Measurements from ENCODE around the gene HNRNPC. TPM values are rescaled to one million over a fixed set of nuclear protein-coding genes. Genes with fewer than 3 reads are reported as not detected.
"Not testable (repeated sequence)": the region's sequence is repeated elsewhere in the genome, so short reads cannot be mapped to it uniquely, and the experiment has no call there.

The HNRNPC gene
- total RNA-seq, 1 donor from 2014 or later = 388 TPM

DNA sequence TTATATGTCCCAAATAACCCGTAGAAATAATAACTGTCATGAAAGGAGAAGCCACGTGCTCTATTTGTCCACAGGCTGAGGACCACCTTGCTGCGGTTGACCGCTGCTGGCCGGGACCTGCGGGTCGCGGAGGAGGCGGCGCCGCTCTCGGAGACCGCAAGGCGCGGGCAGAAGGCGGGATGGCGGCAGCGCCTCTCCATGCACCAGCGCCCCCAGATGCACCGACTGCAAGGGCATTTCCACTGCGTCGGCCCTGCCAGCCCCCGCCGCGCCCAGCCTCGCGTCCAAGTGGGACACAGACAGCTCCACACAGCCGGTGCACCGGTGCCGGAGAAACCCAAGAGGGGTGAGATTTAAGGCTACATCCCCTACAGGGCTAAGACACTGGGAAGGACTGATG, 31.6 kb upstream of the HNRNPC start:
- TF ChIP-seq, protein P1, sequence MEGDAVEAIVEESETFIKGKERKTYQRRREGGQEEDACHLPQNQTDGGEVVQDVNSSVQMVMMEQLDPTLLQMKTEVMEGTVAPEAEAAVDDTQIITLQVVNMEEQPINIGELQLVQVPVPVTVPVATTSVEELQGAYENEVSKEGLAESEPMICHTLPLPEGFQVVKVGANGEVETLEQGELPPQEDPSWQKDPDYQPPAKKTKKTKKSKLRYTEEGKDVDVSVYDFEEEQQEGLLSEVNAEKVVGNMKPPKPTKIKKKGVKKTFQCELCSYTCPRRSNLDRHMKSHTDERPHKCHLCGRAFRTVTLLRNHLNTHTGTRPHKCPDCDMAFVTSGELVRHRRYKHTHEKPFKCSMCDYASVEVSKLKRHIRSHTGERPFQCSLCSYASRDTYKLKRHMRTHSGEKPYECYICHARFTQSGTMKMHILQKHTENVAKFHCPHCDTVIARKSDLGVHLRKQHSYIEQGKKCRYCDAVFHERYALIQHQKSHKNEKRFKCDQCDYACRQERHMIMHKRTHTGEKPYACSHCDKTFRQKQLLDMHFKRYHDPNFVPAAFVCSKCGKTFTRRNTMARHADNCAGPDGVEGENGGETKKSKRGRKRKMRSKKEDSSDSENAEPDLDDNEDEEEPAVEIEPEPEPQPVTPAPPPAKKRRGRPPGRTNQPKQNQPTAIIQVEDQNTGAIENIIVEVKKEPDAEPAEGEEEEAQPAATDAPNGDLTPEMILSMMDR (IDR thresholded peaks at IDR 0.05) = no peak
- Histone ChIP-seq H3K4me1 (peaks cover 5% of the 10 kb centered on the region), H3K4me3 (peak overlapping the region; percentile 41), H3K9me3 (no peaks in the 10 kb centered on the region), H3K27ac (no peak overlapping the region), H3K27me3 (ENCODE audit: low read depth) (peaks cover 22% of the 10 kb centered on the region), H3K36me3 (no peaks in the 10 kb centered on the region)
- intact Hi-C loops (cut with DNase I) = no loop called here
- DNase-seq (peak; percentile 47), ATAC-seq (peak; percentile 25 to 48)

DNA sequence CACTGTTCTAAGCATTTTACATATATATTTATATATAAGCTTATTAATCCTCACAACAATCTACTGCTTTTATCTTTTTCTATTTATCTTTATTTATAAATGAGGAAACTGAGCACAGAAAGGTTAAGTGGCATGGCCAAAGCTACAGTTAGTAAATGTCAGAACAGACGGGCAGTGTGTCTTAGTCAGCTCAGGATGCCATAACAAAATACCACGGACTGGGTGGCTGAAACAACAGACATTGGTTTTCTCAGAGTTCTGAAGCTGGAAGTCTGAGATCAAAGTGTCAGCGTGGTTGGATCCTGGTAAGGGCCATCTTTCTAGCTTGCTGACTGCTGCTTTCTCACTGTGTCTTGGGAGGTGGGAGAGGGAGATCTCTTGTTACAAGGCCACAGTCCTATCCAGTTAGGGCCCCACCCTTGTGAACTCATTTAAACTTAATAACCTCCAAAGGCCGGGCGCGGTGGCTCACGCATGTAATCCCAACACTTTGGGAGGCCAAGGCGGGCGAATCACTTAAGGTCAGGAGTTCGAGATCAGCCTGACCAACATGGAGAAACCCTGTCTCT, 30.4 kb upstream of the HNRNPC start:
- Histone ChIP-seq H3K27me3 (ENCODE audit: low read depth) (peaks cover 22% of the 10 kb centered on the region), H3K4me3 (no peak overlapping the region), H3K27ac (no peak overlapping the region), H3K9me3 (no peaks in the 10 kb centered on the region), H3K4me1 (peaks cover 5% of the 10 kb centered on the region), H3K36me3 (no peaks in the 10 kb centered on the region)
- intact Hi-C loops (cut with DNase I) = no loop called here
- TF ChIP-seq, protein P1 (IDR thresholded peaks at IDR 0.05) = no peak
- DNase-seq (no peak), ATAC-seq (no peak)

DNA sequence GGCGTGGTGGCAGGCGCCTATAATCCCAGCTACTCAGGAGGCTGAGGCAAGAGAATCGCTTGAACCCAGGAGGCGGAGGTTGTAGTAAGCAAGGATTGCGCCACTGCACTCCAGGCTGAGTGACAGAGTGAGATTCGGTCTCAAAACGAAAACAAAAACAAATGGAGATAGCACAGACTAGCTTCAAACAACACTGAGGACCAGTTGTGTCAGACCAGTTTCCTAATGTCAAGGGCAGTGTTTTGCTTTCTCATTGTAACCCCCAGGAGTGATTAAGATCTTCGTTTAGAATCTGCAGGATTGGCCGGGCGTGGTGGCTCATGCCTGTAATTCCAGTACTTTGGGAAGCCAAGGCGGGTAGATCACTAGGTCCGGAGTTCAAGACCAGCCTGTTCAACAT, 29.1 kb upstream of the HNRNPC start:
- DNase-seq = no peak
- TF ChIP-seq, protein P1 (IDR thresholded peaks at IDR 0.05) = no peak
- ATAC-seq = no peak

DNA sequence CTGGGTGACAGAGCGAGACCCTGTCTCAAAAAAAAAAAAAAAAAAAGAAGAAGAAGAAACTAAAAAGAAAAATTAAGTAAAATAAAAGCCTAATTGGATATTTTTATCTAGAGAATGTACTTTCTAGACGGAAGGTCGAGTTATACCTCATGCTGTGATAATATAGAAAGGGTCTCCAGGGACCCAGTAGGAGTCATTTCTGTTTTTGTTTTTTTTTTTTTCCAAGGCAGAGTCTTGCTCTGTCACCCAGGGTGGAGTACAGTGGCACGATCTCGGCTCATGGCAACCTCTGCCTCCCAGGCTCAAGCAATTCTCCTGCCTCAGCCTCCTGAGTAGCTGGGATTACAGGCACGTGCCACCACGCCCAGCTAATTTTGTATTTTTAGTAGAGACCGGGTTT, 24.8 kb upstream of the HNRNPC start:
- H3K27me3 ChIP-seq (ENCODE audit: low read depth); H3K27ac ChIP-seq; H3K9me3 ChIP-seq; DNase-seq; intact Hi-C loops (cut with DNase I); ATAC-seq; H3K4me3 ChIP-seq; H3K36me3 ChIP-seq; H3K4me1 ChIP-seq: not testable (repeated sequence)

More for the DNA sequence above, 29.1 kb upstream of the HNRNPC start:
- no peak overlapping the region for H3K4me3 ChIP-seq
- peaks cover 5% of the 10 kb centered on the region for H3K4me1 ChIP-seq
- no peaks in the 10 kb centered on the region for H3K9me3 ChIP-seq
- intact Hi-C loops (cut with DNase I) = no loop called here
- no peaks in the 10 kb centered on the region for H3K36me3 ChIP-seq
- no peak overlapping the region for H3K27ac ChIP-seq
- H3K27me3 ChIP-seq (ENCODE audit: low read depth) = peaks cover 21% of the 10 kb centered on the region

DNA sequence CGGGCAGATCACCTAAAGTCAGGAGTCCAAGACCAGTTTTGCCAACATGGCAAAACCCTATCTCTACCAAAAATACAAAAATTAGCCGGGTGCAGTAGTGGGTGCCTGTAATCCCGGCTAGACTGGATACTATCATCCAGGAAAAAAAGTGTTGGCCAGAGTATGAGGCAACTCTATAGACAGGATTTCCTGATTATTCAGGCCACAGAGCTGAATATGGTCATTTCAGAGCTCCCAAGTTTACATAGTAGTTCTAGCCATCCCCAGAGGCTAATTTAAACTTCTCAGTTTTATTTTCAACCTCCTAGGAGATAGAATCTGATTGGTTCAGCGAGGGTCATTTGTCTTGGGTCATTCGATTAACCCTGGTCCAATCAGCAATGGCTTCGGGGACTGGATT, 17.9 kb upstream of the HNRNPC start:
- TF ChIP-seq, protein P1 (IDR thresholded peaks at IDR 0.05) = no peak
- no peaks in the 10 kb centered on the region for H3K4me1 ChIP-seq
- ATAC-seq (no peak), DNase-seq (no peak)
- no peak overlapping the region for H3K4me3 ChIP-seq
- intact Hi-C loops (cut with DNase I) = no loop called here
- H3K9me3 ChIP-seq = no peaks in the 10 kb centered on the region
- no peak overlapping the region for H3K27ac ChIP-seq
- no peaks in the 10 kb centered on the region for H3K27me3 ChIP-seq (ENCODE audit: low read depth)
- H3K36me3 ChIP-seq = no peaks in the 10 kb centered on the region

DNA sequence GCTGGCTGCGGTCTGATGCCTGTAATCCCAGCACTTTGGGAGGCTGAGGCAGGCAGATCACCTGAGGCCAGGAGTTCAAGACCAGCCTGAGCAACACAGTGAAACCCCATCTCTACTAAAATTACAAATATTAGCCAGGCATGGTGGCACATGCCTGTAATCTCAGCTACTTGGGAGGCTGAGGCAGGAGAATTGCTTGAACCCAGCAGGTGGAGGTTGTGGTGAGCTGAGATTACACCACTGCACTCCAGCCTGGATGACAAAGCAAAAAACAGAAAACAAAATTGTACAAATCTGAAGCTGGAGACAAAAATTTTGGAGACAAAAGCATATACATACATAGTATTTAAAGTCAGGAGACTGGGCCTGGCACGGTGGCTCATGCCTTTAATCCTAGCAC, 17.3 kb upstream of the HNRNPC start:
- H3K4me1 ChIP-seq; H3K4me3 ChIP-seq; H3K27me3 ChIP-seq (ENCODE audit: low read depth); H3K36me3 ChIP-seq; DNase-seq; intact Hi-C loops (cut with DNase I); ATAC-seq; H3K9me3 ChIP-seq; H3K27ac ChIP-seq: not testable (repeated sequence)

DNA sequence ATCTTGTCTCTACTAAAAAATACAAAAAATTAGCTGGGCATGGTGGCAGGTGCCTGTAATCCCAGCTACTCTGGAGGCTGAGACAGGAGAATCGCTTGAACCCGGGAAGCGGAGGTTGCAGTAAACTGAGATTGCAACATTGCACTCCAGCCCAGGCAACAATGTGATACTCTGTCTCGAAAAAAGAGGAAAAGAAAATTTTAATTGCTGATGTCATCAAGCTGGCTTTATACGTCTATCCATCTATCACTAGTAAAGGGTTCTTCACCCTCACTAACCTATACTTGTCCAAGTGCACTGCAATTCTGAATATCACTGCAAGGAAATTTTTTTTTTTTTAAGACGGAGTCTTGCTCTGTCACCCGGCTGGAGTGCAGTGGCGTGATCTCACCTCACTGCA, 12.7 kb upstream of the HNRNPC start:
- intact Hi-C loops (cut with DNase I); H3K27ac ChIP-seq; DNase-seq; H3K36me3 ChIP-seq; ATAC-seq; H3K4me3 ChIP-seq; H3K27me3 ChIP-seq (ENCODE audit: low read depth); H3K9me3 ChIP-seq; H3K4me1 ChIP-seq: not testable (repeated sequence)
